ENCODE data around the gene NAB1.

DNA sequence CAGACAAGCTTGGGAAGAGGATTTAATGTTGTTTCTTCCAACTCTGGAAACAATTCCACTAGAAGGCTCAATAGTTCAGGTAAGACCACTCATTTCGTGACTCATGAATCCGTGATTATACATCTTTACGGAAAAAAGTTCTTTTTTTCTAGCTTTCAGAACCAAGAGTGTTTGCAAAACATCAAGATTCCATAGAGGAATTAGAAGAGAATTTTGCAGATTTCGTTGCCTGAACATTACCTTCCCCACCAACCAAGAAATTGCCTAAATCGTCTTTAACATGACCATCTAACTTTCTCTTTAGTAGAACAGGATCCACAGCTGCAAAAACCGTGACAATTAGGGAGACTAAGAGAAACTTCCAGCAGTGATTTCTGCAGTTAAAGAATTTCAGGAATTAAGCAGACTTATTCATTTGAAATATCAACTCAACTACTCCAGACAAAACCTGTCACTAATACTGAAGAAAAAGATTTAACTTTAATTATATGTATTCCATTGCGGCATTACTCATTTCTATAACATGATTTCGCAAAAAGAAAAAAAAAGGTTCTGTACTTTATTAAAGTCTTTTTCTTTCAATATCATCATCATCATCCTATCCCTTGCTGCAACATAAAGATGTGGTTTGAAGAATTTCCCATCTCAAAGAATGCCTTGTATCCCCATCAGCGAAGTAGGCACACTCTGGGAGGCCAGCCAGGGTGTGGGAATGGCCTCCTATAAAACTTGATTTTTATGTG, 1.9 kb upstream of the NAB1 start:
- TF ChIP-seq, protein P1, sequence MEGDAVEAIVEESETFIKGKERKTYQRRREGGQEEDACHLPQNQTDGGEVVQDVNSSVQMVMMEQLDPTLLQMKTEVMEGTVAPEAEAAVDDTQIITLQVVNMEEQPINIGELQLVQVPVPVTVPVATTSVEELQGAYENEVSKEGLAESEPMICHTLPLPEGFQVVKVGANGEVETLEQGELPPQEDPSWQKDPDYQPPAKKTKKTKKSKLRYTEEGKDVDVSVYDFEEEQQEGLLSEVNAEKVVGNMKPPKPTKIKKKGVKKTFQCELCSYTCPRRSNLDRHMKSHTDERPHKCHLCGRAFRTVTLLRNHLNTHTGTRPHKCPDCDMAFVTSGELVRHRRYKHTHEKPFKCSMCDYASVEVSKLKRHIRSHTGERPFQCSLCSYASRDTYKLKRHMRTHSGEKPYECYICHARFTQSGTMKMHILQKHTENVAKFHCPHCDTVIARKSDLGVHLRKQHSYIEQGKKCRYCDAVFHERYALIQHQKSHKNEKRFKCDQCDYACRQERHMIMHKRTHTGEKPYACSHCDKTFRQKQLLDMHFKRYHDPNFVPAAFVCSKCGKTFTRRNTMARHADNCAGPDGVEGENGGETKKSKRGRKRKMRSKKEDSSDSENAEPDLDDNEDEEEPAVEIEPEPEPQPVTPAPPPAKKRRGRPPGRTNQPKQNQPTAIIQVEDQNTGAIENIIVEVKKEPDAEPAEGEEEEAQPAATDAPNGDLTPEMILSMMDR (conservative IDR thresholded peaks at IDR 0.05; ENCODE audit: low read depth in 2 of 2), result no peak
- TF ChIP-seq EZH2phosphoT487 (IDR thresholded peaks at IDR 0.05; ENCODE audit: unreplicated experiment) (no peak), POLR2AphosphoS5 (IDR thresholded peaks at IDR 0.05; ENCODE audit: low read depth) (no peak)
- TF ChIP-seq, protein P2, sequence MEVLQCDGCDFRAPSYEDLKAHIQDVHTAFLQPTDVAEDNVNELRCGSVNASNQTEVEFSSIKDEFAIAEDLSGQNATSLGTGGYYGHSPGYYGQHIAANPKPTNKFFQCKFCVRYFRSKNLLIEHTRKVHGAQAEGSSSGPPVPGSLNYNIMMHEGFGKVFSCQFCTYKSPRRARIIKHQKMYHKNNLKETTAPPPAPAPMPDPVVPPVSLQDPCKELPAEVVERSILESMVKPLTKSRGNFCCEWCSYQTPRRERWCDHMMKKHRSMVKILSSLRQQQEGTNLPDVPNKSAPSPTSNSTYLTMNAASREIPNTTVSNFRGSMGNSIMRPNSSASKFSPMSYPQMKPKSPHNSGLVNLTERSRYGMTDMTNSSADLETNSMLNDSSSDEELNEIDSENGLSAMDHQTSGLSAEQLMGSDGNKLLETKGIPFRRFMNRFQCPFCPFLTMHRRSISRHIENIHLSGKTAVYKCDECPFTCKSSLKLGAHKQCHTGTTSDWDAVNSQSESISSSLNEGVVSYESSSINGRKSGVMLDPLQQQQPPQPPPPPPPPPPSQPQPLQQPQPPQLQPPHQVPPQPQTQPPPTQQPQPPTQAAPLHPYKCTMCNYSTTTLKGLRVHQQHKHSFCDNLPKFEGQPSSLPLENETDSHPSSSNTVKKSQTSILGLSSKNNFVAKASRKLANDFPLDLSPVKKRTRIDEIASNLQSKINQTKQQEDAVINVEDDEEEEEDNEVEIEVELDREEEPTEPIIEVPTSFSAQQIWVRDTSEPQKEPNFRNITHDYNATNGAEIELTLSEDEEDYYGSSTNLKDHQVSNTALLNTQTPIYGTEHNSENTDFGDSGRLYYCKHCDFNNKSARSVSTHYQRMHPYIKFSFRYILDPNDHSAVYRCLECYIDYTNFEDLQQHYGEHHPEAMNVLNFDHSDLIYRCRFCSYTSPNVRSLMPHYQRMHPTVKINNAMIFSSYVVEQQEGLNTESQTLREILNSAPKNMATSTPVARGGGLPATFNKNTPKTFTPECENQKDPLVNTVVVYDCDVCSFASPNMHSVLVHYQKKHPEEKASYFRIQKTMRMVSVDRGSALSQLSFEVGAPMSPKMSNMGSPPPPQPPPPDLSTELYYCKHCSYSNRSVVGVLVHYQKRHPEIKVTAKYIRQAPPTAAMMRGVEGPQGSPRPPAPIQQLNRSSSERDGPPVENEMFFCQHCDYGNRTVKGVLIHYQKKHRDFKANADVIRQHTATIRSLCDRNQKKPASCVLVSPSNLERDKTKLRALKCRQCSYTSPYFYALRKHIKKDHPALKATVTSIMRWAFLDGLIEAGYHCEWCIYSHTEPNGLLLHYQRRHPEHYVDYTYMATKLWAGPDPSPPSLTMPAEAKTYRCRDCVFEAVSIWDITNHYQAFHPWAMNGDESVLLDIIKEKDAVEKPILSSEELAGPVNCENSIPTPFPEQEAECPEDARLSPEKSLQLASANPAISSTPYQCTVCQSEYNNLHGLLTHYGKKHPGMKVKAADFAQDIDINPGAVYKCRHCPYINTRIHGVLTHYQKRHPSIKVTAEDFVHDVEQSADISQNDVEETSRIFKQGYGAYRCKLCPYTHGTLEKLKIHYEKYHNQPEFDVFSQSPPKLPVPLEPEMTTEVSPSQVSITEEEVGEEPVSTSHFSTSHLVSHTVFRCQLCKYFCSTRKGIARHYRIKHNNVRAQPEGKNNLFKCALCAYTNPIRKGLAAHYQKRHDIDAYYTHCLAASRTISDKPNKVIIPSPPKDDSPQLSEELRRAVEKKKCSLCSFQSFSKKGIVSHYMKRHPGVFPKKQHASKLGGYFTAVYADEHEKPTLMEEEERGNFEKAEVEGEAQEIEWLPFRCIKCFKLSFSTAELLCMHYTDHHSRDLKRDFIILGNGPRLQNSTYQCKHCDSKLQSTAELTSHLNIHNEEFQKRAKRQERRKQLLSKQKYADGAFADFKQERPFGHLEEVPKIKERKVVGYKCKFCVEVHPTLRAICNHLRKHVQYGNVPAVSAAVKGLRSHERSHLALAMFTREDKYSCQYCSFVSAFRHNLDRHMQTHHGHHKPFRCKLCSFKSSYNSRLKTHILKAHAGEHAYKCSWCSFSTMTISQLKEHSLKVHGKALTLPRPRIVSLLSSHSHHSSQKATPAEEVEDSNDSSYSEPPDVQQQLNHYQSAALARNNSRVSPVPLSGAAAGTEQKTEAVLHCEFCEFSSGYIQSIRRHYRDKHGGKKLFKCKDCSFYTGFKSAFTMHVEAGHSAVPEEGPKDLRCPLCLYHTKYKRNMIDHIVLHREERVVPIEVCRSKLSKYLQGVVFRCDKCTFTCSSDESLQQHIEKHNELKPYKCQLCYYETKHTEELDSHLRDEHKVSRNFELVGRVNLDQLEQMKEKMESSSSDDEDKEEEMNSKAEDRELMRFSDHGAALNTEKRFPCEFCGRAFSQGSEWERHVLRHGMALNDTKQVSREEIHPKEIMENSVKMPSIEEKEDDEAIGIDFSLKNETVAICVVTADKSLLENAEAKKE (CRISPR knock-in tag; IDR thresholded peaks at IDR 0.05), result no peak

All from GM23338 (cell line).